Gastrocnemius medialis (tissue), 4 donors: ENCODE measurements around the gene COL4A1. TPM values are rescaled to one million over a fixed set of nuclear protein-coding genes. Genes with fewer than 3 reads are reported as not detected.

Experiments used
- ATAC-seq, 2 donors: fragments of 150-250 bp; one replicate each; pipeline ENCODE4 v1.9.1; 2016
- DNase-seq, 2 donors: peaks; one replicate each; pipeline ENCODE4 v3.0.0-alpha.2; 2019
- H3K27ac ChIP-seq, 4 donors: fragments of 200-600 bp; sonication (generic); 1 replicate in 1 of 4; 2 replicates in 3 of 4; pipeline ENCODE4 v1.5.1; 2016 to 2018; ENCODE audit warnings: mild to moderate bottlenecking in 2 of 4, moderate library complexity in 1 of 4
- H3K27me3 ChIP-seq, 3 donors: fragments of 200-600 bp; sonication (generic) in 2 of 3; 1 replicate in 1 of 3; 2 replicates in 2 of 3; pipeline versions ENCODE4 v1.5.1 to v1.6.0; 2016 to 2019; ENCODE audit warnings: mild to moderate bottlenecking in 1 of 3, moderate library complexity in 1 of 3
- H3K36me3 ChIP-seq, 2 donors: fragments of 200-600 bp; sonication (generic) in 1 of 2; one replicate each; pipeline ENCODE4 v1.5.1; 2017 to 2018
- H3K4me1 ChIP-seq, 2 donors: fragments of 200-600 bp; sonication (generic) in 1 of 2; one replicate each; pipeline ENCODE4 v1.5.1; 2016 to 2017; ENCODE audit warnings: mild to moderate bottlenecking in 2 of 2
- H3K4me3 ChIP-seq, 4 donors: fragments of 200-600 bp; sonication (generic) in 3 of 4; 1 replicate in 1 of 4; 2 replicates in 3 of 4; pipeline ENCODE4 v1.5.1; 2016 to 2019; ENCODE audit warnings: mild to moderate bottlenecking in 2 of 4
- H3K9me3 ChIP-seq, 3 donors: fragments of 200-600 bp; sonication (generic) in 2 of 3; 1 replicate in 1 of 3; 2 replicates in 2 of 3; pipeline ENCODE4 v1.5.1; 2016 to 2019
- POLR2A ChIP-seq, 2 donors: fragments of 450-650 bp; IDR thresholded peaks; one replicate each; pipeline ENCODE4 v1.6.1; 2017; ENCODE audit warnings: antibody characterized with exemption in 2 of 2, mild to moderate bottlenecking in 2 of 2, moderate library complexity in 2 of 2
- in situ Hi-C, 4 donors: fragments of 200-750 bp; cut with MboI; loops; one replicate each; pipeline versions ENCODE4 v1.15.0 to v1.8.0; 2017; ENCODE audit warnings: low sequenced_read_pairs in 4 of 4
- intact Hi-C: fragments of 100-400 bp; cut with DNase I; formaldehyde crosslinking; loops from one replicate; pipeline ENCODE4 v1.15.1; 2023; ENCODE audit warnings: low total_unique reads
- total RNA-seq, 4 donors: library from RNA; depleted of rRNA; stranded (reverse); fragments of >200 nt; gene quantifications; one replicate each; pipeline versions ENCODE4 v1.1.0 to v1.2.3, GENCODE V29; 2016
- TF ChIP-seq, protein P1 (sequence below), 5 experiments: fragments of 450-650 bp in 3 of 5; fragments of 200-600 bp in 2 of 5; sonication (generic) in 2 of 5; IDR thresholded peaks in 4 of 5; conservative IDR thresholded peaks in 1 of 5; 1 replicate in 4 of 5; 2 replicates in 1 of 5; pipeline ENCODE4 v1.5.1; 2016 to 2019; ENCODE audit warnings: antibody characterized with exemption in 5 of 5, mild to moderate bottlenecking in 3 of 5, moderate library complexity in 3 of 5

COL4A1 gene
- total RNA-seq, 4 donors from 2014 or later = 60.5 to 127 (median 120) TPM

DNA sequence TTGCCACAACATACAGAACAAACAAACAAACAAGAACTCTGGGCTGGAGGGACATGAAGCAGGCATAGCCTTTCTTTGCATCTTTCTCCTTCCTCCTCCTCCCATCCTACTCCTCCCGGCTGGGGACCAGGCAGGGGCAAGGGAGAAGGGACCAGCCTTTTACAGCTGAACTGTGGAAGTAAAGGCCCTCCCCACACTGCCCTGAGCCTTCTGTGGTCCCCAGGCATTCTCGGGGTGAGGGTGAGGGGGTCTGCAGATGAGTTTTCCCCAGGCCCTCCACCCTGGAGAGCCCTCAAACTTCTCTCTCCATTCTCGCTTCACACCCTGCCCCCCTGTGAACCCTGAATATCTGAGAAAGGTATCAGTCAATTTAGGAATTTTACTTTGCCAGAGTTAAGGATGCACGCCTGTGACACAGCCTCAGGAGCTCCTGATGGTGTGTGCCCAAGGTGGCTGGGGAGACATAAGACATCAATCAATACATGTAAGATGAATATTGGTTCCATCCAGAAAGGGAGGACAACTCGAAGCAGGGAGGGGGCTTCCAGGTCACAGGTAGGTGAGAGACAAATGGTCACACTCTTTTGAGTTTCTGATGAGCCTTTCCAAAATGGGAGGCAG is 170.9 kb downstream of the COL4A1 start:
- intact Hi-C loops = loop anchor here (2.0 to 10.0 kb wide), 4 partner anchors 39 to 891 kb away; no protein-coding TSS in a partner anchor
- Histone ChIP-seq H3K4me3 (no peak overlapping the region), H3K4me1 (peaks cover 41 to 43% of the 10 kb centered on the region in 2 donors), H3K27me3 (no peaks in the 10 kb centered on the region), H3K9me3 (no peaks in the 10 kb centered on the region), H3K27ac (peak overlapping the region; percentile 85 to 95 (median 89)), H3K36me3 (no peaks in the 10 kb centered on the region)
- DNase-seq (no peak), ATAC-seq (no peak)
- no peak for TF ChIP-seq POLR2A (IDR thresholded peaks at IDR 0.05)
- TF ChIP-seq, protein P1, sequence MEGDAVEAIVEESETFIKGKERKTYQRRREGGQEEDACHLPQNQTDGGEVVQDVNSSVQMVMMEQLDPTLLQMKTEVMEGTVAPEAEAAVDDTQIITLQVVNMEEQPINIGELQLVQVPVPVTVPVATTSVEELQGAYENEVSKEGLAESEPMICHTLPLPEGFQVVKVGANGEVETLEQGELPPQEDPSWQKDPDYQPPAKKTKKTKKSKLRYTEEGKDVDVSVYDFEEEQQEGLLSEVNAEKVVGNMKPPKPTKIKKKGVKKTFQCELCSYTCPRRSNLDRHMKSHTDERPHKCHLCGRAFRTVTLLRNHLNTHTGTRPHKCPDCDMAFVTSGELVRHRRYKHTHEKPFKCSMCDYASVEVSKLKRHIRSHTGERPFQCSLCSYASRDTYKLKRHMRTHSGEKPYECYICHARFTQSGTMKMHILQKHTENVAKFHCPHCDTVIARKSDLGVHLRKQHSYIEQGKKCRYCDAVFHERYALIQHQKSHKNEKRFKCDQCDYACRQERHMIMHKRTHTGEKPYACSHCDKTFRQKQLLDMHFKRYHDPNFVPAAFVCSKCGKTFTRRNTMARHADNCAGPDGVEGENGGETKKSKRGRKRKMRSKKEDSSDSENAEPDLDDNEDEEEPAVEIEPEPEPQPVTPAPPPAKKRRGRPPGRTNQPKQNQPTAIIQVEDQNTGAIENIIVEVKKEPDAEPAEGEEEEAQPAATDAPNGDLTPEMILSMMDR (IDR thresholded peaks at IDR 0.05 in 4 of 5, conservative IDR thresholded peaks at IDR 0.05 in 1 of 5) = no peak
- in situ Hi-C loops = no loop called here

DNA sequence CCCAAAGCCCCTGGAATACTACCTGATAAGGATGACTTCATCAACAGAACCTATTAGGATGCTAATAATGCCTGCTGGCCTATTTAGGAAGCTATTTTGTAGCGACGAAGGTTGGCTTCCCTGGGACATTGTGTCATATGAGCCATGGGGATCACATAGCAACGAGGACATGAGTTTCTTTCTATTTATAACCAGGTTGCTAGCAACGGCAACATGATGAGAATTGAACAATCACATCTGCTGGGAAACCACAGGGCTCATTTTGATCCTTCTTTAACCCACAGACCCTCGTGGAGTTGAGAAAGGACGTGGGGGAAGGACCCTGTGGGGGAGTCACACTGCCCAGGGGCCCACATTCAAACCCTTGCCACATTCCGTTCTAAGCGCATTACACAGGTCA is 172.2 kb downstream of the COL4A1 start:
- TF ChIP-seq, protein P1 (IDR thresholded peaks at IDR 0.05 in 4 of 5, conservative IDR thresholded peaks at IDR 0.05 in 1 of 5) = no peak
- peak; percentile 49 to 61 for TF ChIP-seq POLR2A (IDR thresholded peaks at IDR 0.05)
- H3K27me3 ChIP-seq = no peaks in the 10 kb centered on the region
- ATAC-seq = peak; percentile 83 to 87
- H3K4me3 ChIP-seq = no peak overlapping the region
- no peaks in the 10 kb centered on the region for H3K9me3 ChIP-seq
- no peaks in the 10 kb centered on the region for H3K36me3 ChIP-seq
- peak; percentile 60 to 65 for DNase-seq
- H3K27ac ChIP-seq = peak overlapping the region; percentile 85 to 95 (median 89)
- peaks cover 41 to 45% of the 10 kb centered on the region in 2 donors for H3K4me1 ChIP-seq
- intact Hi-C loops = loop anchor here (2.0 to 10.0 kb wide), 4 partner anchors 38 to 890 kb away; no protein-coding TSS in a partner anchor
- in situ Hi-C loops = no loop called here

DNA sequence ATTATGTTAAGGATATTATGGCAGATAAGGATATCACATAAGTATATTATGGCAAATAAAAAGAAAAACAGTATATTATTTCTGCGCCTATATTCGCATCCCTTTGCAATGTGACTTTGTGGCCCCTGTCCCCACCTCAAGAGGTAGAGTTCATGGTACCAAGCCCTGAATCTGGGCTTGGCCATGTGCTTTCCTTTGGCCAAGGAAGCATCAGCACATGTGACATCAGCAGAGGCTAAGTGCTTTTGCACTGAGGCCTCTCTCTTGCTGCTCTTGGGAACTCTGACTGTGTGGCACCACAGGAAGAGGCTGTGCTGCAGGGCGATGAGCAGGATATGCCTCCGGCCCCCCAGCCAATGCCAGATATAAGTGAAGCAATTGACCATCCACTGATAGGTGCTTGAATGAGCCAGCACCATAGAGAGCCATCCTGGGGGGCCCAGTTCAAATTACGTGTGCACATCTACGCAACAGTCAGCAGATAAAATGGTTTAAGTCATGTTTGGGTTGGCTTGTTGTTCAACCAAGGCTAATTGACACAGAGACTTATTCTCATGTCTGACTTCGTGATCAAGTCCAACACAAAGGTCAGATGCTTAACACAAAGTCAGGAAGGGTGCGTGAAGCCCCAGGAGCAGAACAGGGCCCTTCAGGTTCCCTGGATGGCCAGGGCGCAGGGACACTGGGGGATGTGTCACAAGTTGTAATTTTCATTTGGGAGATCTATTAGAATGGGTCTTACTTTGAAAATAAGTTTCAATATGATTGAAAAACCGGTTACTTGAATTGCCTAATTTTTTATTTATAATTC is 173.3 kb downstream of the COL4A1 start:
- intact Hi-C loops (loop anchor here (2.0 to 10.0 kb wide), 2 partner anchors 581 to 889 kb away; no protein-coding TSS in a partner anchor), in situ Hi-C loops (no loop called here)
- no peaks in the 10 kb centered on the region for H3K36me3 ChIP-seq
- no peaks in the 10 kb centered on the region for H3K27me3 ChIP-seq
- H3K4me3 ChIP-seq = no peak overlapping the region
- DNase-seq = no peak
- TF ChIP-seq, protein P1 (IDR thresholded peaks at IDR 0.05 in 4 of 5, conservative IDR thresholded peaks at IDR 0.05 in 1 of 5) = no peak
- TF ChIP-seq POLR2A (IDR thresholded peaks at IDR 0.05) = no peak
- no peak for ATAC-seq
- no peaks in the 10 kb centered on the region for H3K9me3 ChIP-seq
- H3K4me1 ChIP-seq = peaks cover 43 to 48% of the 10 kb centered on the region in 2 donors
- peak overlapping the region; percentile 85 to 95 (median 89) for H3K27ac ChIP-seq

DNA sequence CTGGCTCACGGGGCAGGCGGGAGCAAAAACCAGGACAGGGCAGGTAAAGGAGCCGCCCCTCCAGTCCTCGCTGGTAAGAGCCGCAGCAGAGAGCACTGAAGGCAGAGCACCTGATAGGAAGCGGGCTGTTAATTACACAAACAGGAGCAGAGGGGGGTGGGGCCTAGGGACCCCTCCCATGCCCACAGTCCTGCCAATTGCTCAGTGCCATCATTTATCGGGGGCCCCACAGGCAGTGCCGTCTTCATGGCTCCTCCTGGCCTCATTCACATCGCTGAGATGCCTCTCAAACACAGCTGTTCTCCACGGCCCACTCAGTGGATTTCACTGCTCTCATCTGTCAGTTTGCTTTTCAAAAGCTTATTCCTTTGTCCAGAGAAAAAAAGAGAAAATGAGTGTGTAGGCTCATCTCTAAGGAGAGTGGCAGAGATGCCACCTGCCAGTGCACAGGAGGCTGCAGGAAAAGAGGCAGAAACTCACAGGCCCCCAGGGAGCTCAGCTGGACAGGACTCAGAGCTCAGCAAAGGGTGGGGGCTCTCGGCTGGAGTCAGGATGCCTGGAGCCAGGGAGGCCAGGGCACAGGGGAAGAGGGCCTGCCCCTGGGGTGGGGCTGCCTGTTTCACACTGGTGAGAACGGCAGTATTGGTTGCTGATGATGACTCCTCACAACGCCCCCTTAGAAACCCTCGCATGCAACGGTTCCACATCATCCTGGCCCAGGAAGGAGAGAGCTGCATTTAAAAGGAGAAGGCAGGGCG is 174.6 kb downstream of the COL4A1 start:
- Histone ChIP-seq H3K36me3 (no peaks in the 10 kb centered on the region), H3K27ac (peak overlapping the region; percentile 85 to 95 (median 89)), H3K27me3 (no peaks in the 10 kb centered on the region), H3K4me1 (peaks cover 51 to 53% of the 10 kb centered on the region in 2 donors), H3K9me3 (no peaks in the 10 kb centered on the region), H3K4me3 (no peak overlapping the region)
- DNase-seq (no peak), ATAC-seq (no peak)
- no peak for TF ChIP-seq POLR2A (IDR thresholded peaks at IDR 0.05)
- TF ChIP-seq, protein P1 (IDR thresholded peaks at IDR 0.05 in 4 of 5, conservative IDR thresholded peaks at IDR 0.05 in 1 of 5) = no peak
- intact Hi-C loops (loop anchor here (10.0 kb wide), 1 partner anchor 888 kb away; no protein-coding TSS in a partner anchor), in situ Hi-C loops (no loop called here)
